Endothelial cell of umbilical vein (primary cell): ENCODE results near the gene NAXE. TPM values are rescaled to one million over a fixed set of nuclear protein-coding genes. Genes with fewer than 3 reads are reported as not detected.

Source experiments
- BruUV-seq: library from RNA; stranded (reverse); fragments of 400-500 nt; replicated peaks from 2 replicates; lab custom pipeline; 2021; lab: Mats Ljungman, UMichigan
- CTCF ChIA-PET: fragments of 300-600, 350-600 bp; sonication (Branson Sonifier 250); formaldehyde crosslinking; loops from one replicate; lab custom pipeline; 2021; ENCODE audit warnings: antibody characterized with exemption, inconsistent platforms; lab: Charles Lee
- POLR2A ChIA-PET: fragments of 300-600, 350-600 bp; sonication (Branson Sonifier 250); formaldehyde crosslinking; loops from one replicate; lab custom pipeline; 2021; ENCODE audit warnings: antibody characterized with exemption, inconsistent platforms; lab: Charles Lee
- DNase-seq: peaks from one replicate; pipeline ENCODE4 v3.0.0-alpha.2; 2011; ENCODE audit warnings: low read depth, low spot score
- FAIRE-seq: peaks from 2 replicates; lab custom pipeline; 2011; peaks lifted over from hg19 to GRCh38; lab: Jason Lieb, UNC
- H2AFZ ChIP-seq: 2 replicates; pipeline ENCODE4 v1.6.0; 2012; ENCODE audit warnings: low read depth, low read length, control low read depth, inconsistent platforms
- H3K27ac ChIP-seq: 2 replicates; pipeline ENCODE4 v1.5.1; 2011; ENCODE audit warnings: low read depth, mild to moderate bottlenecking, control low read depth, low read length, moderate library complexity; ENCODE audit not compliant: insufficient read depth
- H3K27me3 ChIP-seq, 2 experiments: 2 replicates each; pipeline versions ENCODE4 v1.6.0 to v1.6.1; 2011; ENCODE audit warnings: low read length in 2 of 2, mixed read lengths in 1 of 2; ENCODE audit not compliant: control insufficient read depth in 2 of 2, insufficient read depth in 2 of 2
- H3K36me3 ChIP-seq, 2 experiments: 2 replicates in 1 of 2; 3 replicates in 1 of 2; pipeline ENCODE4 v1.5.1; 2011; ENCODE audit warnings: low read length in 2 of 2, mild to moderate bottlenecking in 1 of 2, moderate library complexity in 1 of 2; ENCODE audit not compliant: control insufficient read depth in 2 of 2, insufficient read depth in 2 of 2; ENCODE audit errors: extremely low read depth in 1 of 2
- H3K4me1 ChIP-seq: 3 replicates; pipeline ENCODE4 v1.5.1; 2011; ENCODE audit warnings: mild to moderate bottlenecking, low read length; ENCODE audit not compliant: control insufficient read depth, insufficient read depth; ENCODE audit errors: extremely low read depth
- H3K4me2 ChIP-seq: 2 replicates; pipeline ENCODE4 v1.6.1; 2011; ENCODE audit warnings: low read length, control low read depth, mixed read lengths; ENCODE audit not compliant: insufficient read depth
- H3K4me3 ChIP-seq, 3 experiments: fragments of 200-600 bp in 1 of 3; sonication (generic), shearing (Covaris generic) in 1 of 3; replicated peaks in 1 of 3; 2 replicates each; pipeline ENCODE4 v1.5.1; 2011 to 2016; ENCODE audit warnings: control low read depth in 3 of 3, low read length in 3 of 3, mild to moderate bottlenecking in 2 of 3, inconsistent platforms in 1 of 3, low read depth in 1 of 3, moderate library complexity in 1 of 3; ENCODE audit not compliant: insufficient read depth in 1 of 3
- H3K79me2 ChIP-seq: 2 replicates; pipeline ENCODE4 v1.6.0; 2012; ENCODE audit warnings: low read length, inconsistent platforms; ENCODE audit not compliant: control insufficient read depth, insufficient read depth
- H3K9ac ChIP-seq: replicated peaks from 2 replicates; pipeline ENCODE3; 2011; ENCODE audit warnings: low read length, control low read depth; ENCODE audit not compliant: insufficient read depth; ENCODE audit errors: extremely low read depth
- H3K9me1 ChIP-seq: replicated peaks from 3 replicates; pipeline ENCODE4 v1.6.0; 2011; ENCODE audit warnings: mild to moderate bottlenecking, low read length; ENCODE audit not compliant: control insufficient read depth, insufficient read depth; ENCODE audit errors: extremely low read depth
- H3K9me3 ChIP-seq: replicated peaks from 2 replicates; pipeline ENCODE4 v1.5.1; 2012; ENCODE audit warnings: low read length, inconsistent platforms; ENCODE audit not compliant: control insufficient read depth, insufficient read depth
- H4K20me1 ChIP-seq: replicated peaks from 2 replicates; pipeline ENCODE3; 2011; ENCODE audit warnings: mild to moderate bottlenecking, low read length; ENCODE audit not compliant: control insufficient read depth, insufficient read depth; ENCODE audit errors: extremely low read depth
- EZH2 ChIP-seq: IDR thresholded peaks from 2 replicates; pipeline ENCODE4 v1.6.1; 2012; ENCODE audit warnings: borderline replicate concordance, low read depth, mild to moderate bottlenecking, moderate library complexity, low read length, inconsistent platforms; ENCODE audit not compliant: severe bottlenecking
- FOS ChIP-seq: IDR thresholded peaks from 2 replicates; pipeline ENCODE4 v1.6.1; 2011; ENCODE audit warnings: mild to moderate bottlenecking, low read length, moderate library complexity, borderline replicate concordance; ENCODE audit not compliant: insufficient read depth
- GATA2 ChIP-seq: IDR thresholded peaks from 2 replicates; pipeline ENCODE4 v1.7.0; 2011; ENCODE audit warnings: low read depth, mild to moderate bottlenecking, moderate library complexity, mixed read lengths, low read length; ENCODE audit not compliant: insufficient read length, insufficient read depth
- JUN ChIP-seq: IDR thresholded peaks from 2 replicates; pipeline ENCODE4 v1.6.1; 2011; ENCODE audit warnings: borderline replicate concordance, low read depth; ENCODE audit not compliant: insufficient read length, insufficient read depth
- MYC ChIP-seq: IDR thresholded peaks from one replicate; pipeline ENCODE4 v1.6.1; 2011; ENCODE audit warnings: mild to moderate bottlenecking, low read depth, low read length
- POLR2A ChIP-seq: IDR thresholded peaks from 2 replicates; pipeline ENCODE4 v1.6.1; 2012; ENCODE audit warnings: low read depth, mild to moderate bottlenecking, control low read depth, low read length
- POLR2AphosphoS5 ChIP-seq: IDR thresholded peaks from 2 replicates; pipeline ENCODE4 v1.6.1; 2012; ENCODE audit warnings: low read depth, mild to moderate bottlenecking, control low read depth, low read length, moderate library complexity; ENCODE audit not compliant: insufficient read depth
- dilution Hi-C: fragments of 300-500 bp; cut with MboI; formaldehyde crosslinking; loops from one replicate; pipeline ENCODE4 v1.15.0; 2019; ENCODE audit warnings: low sequenced_read_pairs; ENCODE audit not compliant: extremely low pct_ligation_motif_present
- intact Hi-C: fragments of 100-400 bp; cut with micrococcal nuclease; formaldehyde crosslinking; loops from one replicate; pipeline ENCODE4 v1.10.0; 2022
- polyA plus RNA-seq, 4 experiments: library from polyadenylated mRNA; depleted of rRNA in 3 of 4; stranded (reverse) in 3 of 4; unstranded in 1 of 4; fragments of >200 nt; gene quantifications; 2 replicates each; pipeline versions ENCODE4 v1.2.1 to v1.2.3, GENCODE V29; 2011 to 2012; ENCODE audit warnings: missing spikeins in 1 of 4
- total RNA-seq: library from RNA; stranded (reverse); gene quantifications from 2 replicates; pipeline ENCODE4 v1.2.3, GENCODE V29; 2021
- TF ChIP-seq, protein P1 (sequence below), 2 donors: IDR thresholded peaks; 1 replicate in 1 of 2; 2 replicates in 1 of 2; pipeline ENCODE4 v1.5.1; 2011; ENCODE audit warnings: low read length in 2 of 2, mild to moderate bottlenecking in 2 of 2, moderate library complexity in 2 of 2, control low read depth in 1 of 2, inconsistent platforms in 1 of 2, low read depth in 1 of 2; ENCODE audit not compliant: insufficient read depth in 1 of 2; ENCODE audit errors: extremely low read depth in 1 of 2
- TF ChIP-seq, protein P2 (sequence below): IDR thresholded peaks from 2 replicates; pipeline ENCODE4 v1.6.1; 2011; ENCODE audit not compliant: insufficient read depth, insufficient read length

The NAXE gene
- total and polyA plus RNA-seq, 2 donors (not counting 3 experiments of a cell fraction or from before 2014, with no cell fraction given): 76.2 to 187 TPM

- intact Hi-C loops: no loop called here
- Histone ChIP-seq H3K27ac (no peak within 1 kb of the TSS), H3K9me1 (no peaks in the 10 kb centered on the region), H3K9ac (no peak within 1 kb of the TSS), H3K36me3 (no peaks in the 10 kb centered on the region), H3K4me3 (no peak within 1 kb of the TSS), H3K9me3 (no peaks in the 10 kb centered on the region), H4K20me1 (no peaks in the 10 kb centered on the region), H3K4me2 (no peak within 1 kb of the TSS), H3K79me2 (no peaks in the 10 kb centered on the region), H3K4me1 (peaks cover 8% of the 10 kb centered on the region), H3K27me3 (peaks cover 32 to 43% of the 10 kb centered on the region in 2 experiments), H2AFZ (no peak within 1 kb of the TSS)
- no TSS peak for BruUV-seq
- CTCF ChIA-PET: interaction anchor here (0.7 to 13.8 kb wide), 10 partner anchors 11 to 309 kb away, joined by 3 to 237 read pairs (median 10); partner anchors contain the start of gene CRABP2
- POLR2A ChIA-PET: no interaction called here
- no peak for TF ChIP-seq EZH2
- TF ChIP-seq, protein P1, sequence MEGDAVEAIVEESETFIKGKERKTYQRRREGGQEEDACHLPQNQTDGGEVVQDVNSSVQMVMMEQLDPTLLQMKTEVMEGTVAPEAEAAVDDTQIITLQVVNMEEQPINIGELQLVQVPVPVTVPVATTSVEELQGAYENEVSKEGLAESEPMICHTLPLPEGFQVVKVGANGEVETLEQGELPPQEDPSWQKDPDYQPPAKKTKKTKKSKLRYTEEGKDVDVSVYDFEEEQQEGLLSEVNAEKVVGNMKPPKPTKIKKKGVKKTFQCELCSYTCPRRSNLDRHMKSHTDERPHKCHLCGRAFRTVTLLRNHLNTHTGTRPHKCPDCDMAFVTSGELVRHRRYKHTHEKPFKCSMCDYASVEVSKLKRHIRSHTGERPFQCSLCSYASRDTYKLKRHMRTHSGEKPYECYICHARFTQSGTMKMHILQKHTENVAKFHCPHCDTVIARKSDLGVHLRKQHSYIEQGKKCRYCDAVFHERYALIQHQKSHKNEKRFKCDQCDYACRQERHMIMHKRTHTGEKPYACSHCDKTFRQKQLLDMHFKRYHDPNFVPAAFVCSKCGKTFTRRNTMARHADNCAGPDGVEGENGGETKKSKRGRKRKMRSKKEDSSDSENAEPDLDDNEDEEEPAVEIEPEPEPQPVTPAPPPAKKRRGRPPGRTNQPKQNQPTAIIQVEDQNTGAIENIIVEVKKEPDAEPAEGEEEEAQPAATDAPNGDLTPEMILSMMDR (IDR thresholded peaks at IDR 0.05; ENCODE audit: extremely low read depth in 1 of 2, insufficient read depth in 1 of 2, low read depth in 1 of 2, low read length in 2 of 2): peak; percentile 23 to 56
- dilution Hi-C loops: no loop called here
- DNase-seq: peak; percentile 20
- FAIRE-seq: peak; percentile 64
Measured at GRCh38 chr1:156618853-156619581, 27.4 kb downstream of the NAXE start, which contains the start of gene HAPLN2. TSS of gene HAPLN2 (plus strand) at chr1:156619415. CDS start at chr1:156623491, 4,076 bp downstream.

DNA sequence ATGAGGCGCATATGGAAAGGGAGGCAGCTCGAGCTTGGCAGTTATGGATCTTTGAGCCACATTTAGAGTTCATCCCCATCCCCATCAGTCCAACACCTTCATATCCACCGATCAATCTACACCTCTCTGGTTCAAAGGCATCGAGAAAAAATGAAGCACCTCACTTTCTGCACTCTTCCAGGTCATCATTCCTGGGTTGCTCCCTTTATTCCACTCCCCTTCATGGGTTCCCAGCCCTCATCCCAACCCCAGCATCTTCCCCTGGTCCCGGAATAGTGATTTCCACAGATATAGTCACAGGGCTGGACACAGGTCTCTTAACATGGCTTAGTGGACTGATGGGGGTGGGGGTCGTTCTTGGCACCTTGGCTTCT lies 28.0 kb downstream of the NAXE start:
- dilution Hi-C loops (no loop called here), intact Hi-C loops (no loop called here)
- no peak overlapping the region for H3K27ac ChIP-seq
- H3K4me3 ChIP-seq: no peak overlapping the region
- no peaks in the 10 kb centered on the region for H4K20me1 ChIP-seq
- no peaks in the 10 kb centered on the region for H3K9me3 ChIP-seq
- no peak overlapping the region for H3K4me2 ChIP-seq
- peaks cover 11% of the 10 kb centered on the region for H3K4me1 ChIP-seq
- no peaks in the 10 kb centered on the region for H3K9me1 ChIP-seq
- H3K9ac ChIP-seq: no peak overlapping the region
- BruUV-seq: no TSS peak
- H2AFZ ChIP-seq: no peak overlapping the region
- no peak for FAIRE-seq
- no peaks in the 10 kb centered on the region for H3K79me2 ChIP-seq
- CTCF ChIA-PET: interaction anchor here (0.7 to 13.8 kb wide), 11 partner anchors 11 to 308 kb away, joined by 3 to 237 read pairs (median 9); partner anchors contain the start of gene CRABP2
- POLR2A ChIA-PET: no interaction called here
- H3K27me3 ChIP-seq: peaks cover 35 to 44% of the 10 kb centered on the region in 2 experiments
- no peak for DNase-seq
- TF ChIP-seq, protein P2, sequence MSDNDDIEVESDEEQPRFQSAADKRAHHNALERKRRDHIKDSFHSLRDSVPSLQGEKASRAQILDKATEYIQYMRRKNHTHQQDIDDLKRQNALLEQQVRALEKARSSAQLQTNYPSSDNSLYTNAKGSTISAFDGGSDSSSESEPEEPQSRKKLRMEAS: no peak
- TF ChIP-seq GATA2 (no peak), POLR2AphosphoS5 (no peak), POLR2A (no peak), EZH2 (no peak), FOS (no peak), MYC (no peak), JUN (no peak)
- TF ChIP-seq, protein P1 (IDR thresholded peaks at IDR 0.05; ENCODE audit: extremely low read depth in 1 of 2, insufficient read depth in 1 of 2, low read depth in 1 of 2, low read length in 2 of 2): no peak
- H3K36me3 ChIP-seq: no peaks in the 10 kb centered on the region
